ENCODE data around the gene THRA. TPM values are rescaled to one million over a fixed set of nuclear protein-coding genes. Genes with fewer than 3 reads are reported as not detected.

THRA gene
- total RNA-seq, 1 experiment from 2014 or later, result 14.5 TPM

DNA sequence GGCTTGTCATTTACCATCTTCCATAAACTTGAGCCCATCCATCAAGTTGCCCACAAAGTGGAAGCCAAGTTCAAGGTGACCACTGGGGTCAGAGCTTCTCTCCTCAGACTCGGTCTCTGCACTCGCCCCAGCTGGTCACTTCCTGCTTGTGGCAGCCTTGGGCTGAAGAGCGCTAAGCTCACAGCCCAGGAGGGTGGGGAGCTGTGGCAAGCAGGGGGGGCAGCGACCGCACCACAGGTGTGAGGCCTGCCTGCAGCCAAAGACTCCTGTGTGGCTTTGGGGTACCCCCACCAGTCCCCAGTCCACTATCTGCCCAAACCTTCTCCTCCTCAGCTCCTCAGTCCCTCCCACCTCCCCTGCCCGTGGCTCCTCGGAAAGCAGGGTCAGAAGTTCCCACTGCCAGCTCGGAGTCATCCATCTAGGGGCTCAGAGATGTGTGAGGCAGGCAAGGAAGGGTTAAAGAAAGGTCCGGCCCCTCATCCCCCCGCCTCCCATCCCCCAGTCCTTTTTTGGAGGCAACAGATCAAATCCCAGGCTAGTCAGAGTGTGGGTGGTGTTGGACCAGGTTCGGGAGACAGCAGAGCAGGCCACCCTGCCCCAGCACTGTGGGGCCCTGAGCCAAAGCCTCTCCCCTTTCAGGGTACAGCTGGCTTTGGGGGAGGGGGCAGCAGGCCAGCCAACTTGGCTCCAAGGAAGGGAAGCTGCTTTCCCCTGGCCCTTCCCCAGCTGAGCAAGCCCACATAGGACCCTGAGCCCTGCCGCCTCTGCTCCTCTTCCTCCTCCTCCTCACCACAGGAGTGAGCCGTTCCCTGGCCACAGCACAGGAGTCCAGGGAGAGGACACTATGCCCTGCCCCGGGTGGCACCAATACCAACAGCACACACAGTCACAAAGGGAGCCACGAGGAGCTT, 44.3 kb upstream of the THRA start:
- no TSS peak for BruUV-seq (replicated peaks)
- Histone ChIP-seq H3K36me3 (ENCODE audit: insufficient read depth, low read length, poor library complexity, severe bottlenecking) (no peaks in the 10 kb centered on the region), H3K27me3 (replicated peaks; ENCODE audit: insufficient read depth, low read depth, low read length, poor library complexity) (no peaks in the 10 kb centered on the region), H3K4me1 (ENCODE audit: insufficient read depth, low read length, poor library complexity, severe bottlenecking) (no peaks in the 10 kb centered on the region), H3K4me3 (ENCODE audit: low read depth, low read length, poor library complexity, severe bottlenecking) (no peak overlapping the region), H3K9me3 (ENCODE audit: low read depth, low read length, poor library complexity, severe bottlenecking) (no peaks in the 10 kb centered on the region), H3K27ac (ENCODE audit: low read depth, low read length, poor library complexity, severe bottlenecking) (no peak overlapping the region)
- ChIA-PET POLR2A (ENCODE audit: low non-redundant PET) (no interaction called here), CTCF (interaction anchor here (0.5 kb wide), 1 partner anchor 423 kb away, joined by 4 read pairs; no protein-coding TSS in a partner anchor)
- TF ChIP-seq, protein P1, sequence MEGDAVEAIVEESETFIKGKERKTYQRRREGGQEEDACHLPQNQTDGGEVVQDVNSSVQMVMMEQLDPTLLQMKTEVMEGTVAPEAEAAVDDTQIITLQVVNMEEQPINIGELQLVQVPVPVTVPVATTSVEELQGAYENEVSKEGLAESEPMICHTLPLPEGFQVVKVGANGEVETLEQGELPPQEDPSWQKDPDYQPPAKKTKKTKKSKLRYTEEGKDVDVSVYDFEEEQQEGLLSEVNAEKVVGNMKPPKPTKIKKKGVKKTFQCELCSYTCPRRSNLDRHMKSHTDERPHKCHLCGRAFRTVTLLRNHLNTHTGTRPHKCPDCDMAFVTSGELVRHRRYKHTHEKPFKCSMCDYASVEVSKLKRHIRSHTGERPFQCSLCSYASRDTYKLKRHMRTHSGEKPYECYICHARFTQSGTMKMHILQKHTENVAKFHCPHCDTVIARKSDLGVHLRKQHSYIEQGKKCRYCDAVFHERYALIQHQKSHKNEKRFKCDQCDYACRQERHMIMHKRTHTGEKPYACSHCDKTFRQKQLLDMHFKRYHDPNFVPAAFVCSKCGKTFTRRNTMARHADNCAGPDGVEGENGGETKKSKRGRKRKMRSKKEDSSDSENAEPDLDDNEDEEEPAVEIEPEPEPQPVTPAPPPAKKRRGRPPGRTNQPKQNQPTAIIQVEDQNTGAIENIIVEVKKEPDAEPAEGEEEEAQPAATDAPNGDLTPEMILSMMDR (conservative IDR thresholded peaks at IDR 0.05; ENCODE audit: low read depth, low read length), result no peak
- TF ChIP-seq EZH2 (IDR thresholded peaks at IDR 0.05; ENCODE audit: borderline replicate concordance, low read depth, low read length, poor library complexity, severe bottlenecking), result no peak
- no peak for DNase-seq (ENCODE audit: low spot score)
- intact Hi-C loops (cut with micrococcal nuclease; ENCODE audit: unreplicated experiment), result loop anchor here (10.0 kb wide), 1 partner anchor 276 kb away; no protein-coding TSS in a partner anchor

DNA sequence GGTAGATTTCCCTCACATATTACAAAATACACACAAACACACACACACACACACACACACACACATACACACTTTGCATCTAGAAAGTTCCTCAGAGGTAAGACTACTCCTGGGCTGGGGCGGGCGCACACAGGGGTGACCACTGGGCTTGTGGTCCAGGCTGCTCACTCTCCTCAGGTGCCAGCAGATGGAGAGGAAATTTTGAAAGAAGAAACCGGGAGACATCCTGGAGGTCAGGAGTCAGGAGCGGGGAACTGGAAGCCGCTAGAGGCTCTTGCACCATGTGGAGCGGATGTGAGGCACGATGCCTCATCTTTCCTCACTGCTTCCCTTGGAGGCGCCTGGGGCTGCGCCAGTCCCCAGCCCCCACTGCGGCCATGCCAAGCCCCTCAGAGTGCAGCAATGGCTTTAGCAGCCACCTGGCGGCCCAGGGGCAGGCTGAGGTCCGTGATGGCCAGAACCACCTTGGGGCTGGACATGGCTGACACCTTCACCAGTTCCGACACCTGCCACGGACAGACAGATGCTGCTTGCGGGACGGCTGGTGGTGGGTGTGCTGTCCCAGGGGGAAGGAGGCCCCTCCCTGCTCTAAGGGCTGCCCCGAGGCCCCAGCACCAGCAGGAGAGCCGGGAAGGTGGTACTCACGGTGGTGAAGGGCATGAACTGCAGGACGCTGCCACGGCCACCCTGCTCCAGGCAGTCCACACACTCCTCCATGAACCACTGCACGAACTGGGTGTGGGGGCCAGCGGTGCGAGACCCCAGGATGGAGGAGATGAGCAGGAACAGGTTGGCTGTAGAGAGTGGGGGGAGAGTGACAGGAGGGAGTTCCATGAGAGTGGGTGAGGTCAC, 43.4 kb upstream of the THRA start:
- Histone ChIP-seq H3K27me3 (replicated peaks; ENCODE audit: insufficient read depth, low read depth, low read length, poor library complexity) (no peaks in the 10 kb centered on the region), H3K27ac (ENCODE audit: low read depth, low read length, poor library complexity, severe bottlenecking) (no peak overlapping the region), H3K36me3 (ENCODE audit: insufficient read depth, low read length, poor library complexity, severe bottlenecking) (no peaks in the 10 kb centered on the region), H3K4me1 (ENCODE audit: insufficient read depth, low read length, poor library complexity, severe bottlenecking) (no peaks in the 10 kb centered on the region), H3K4me3 (ENCODE audit: low read depth, low read length, poor library complexity, severe bottlenecking) (no peak overlapping the region), H3K9me3 (ENCODE audit: low read depth, low read length, poor library complexity, severe bottlenecking) (no peaks in the 10 kb centered on the region)
- BruUV-seq (replicated peaks), result TSS peak; percentile 29
- ChIA-PET CTCF (no interaction called here), POLR2A (ENCODE audit: low non-redundant PET) (no interaction called here)
- intact Hi-C loops (cut with micrococcal nuclease; ENCODE audit: unreplicated experiment), result loop anchor here (10.0 kb wide), 1 partner anchor 275 kb away; no protein-coding TSS in a partner anchor
- no peak for TF ChIP-seq EZH2 (IDR thresholded peaks at IDR 0.05; ENCODE audit: borderline replicate concordance, low read depth, low read length, poor library complexity, severe bottlenecking)
- TF ChIP-seq, protein P1 (conservative IDR thresholded peaks at IDR 0.05; ENCODE audit: low read depth, low read length), result no peak
- DNase-seq (ENCODE audit: low spot score), result no peak

DNA sequence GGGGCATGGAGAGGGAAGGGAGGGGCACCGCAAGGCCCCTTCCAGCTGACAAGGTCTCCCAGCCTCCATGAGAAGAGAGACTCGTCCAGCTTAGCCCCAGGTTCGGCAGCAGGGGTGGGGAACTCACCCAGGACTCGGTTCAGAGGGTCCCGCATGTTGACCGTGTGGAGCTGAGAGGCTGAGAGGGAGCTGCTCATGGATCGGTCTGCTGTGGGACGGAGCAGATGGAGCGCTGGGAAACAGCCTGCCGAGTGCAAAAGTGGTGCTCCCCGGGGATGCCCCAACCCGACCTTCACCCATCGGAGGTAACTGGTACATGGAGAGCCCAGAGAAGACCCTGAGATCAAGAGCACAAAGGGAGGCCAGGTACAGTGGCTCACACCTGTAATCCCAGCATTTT, 42.6 kb upstream of the THRA start:
- DNase-seq (ENCODE audit: low spot score), result no peak
- Histone ChIP-seq H3K4me3 (ENCODE audit: low read depth, low read length, poor library complexity, severe bottlenecking) (no peak overlapping the region), H3K27ac (ENCODE audit: low read depth, low read length, poor library complexity, severe bottlenecking) (no peak overlapping the region), H3K9me3 (ENCODE audit: low read depth, low read length, poor library complexity, severe bottlenecking) (no peaks in the 10 kb centered on the region), H3K36me3 (ENCODE audit: insufficient read depth, low read length, poor library complexity, severe bottlenecking) (no peaks in the 10 kb centered on the region), H3K27me3 (replicated peaks; ENCODE audit: insufficient read depth, low read depth, low read length, poor library complexity) (no peaks in the 10 kb centered on the region), H3K4me1 (ENCODE audit: insufficient read depth, low read length, poor library complexity, severe bottlenecking) (no peaks in the 10 kb centered on the region)
- intact Hi-C loops (cut with micrococcal nuclease; ENCODE audit: unreplicated experiment), result no loop called here
- ChIA-PET POLR2A (ENCODE audit: low non-redundant PET) (no interaction called here), CTCF (no interaction called here)
- no peak for TF ChIP-seq EZH2 (IDR thresholded peaks at IDR 0.05; ENCODE audit: borderline replicate concordance, low read depth, low read length, poor library complexity, severe bottlenecking)
- TF ChIP-seq, protein P1 (conservative IDR thresholded peaks at IDR 0.05; ENCODE audit: low read depth, low read length), result no peak
- BruUV-seq (replicated peaks), result no TSS peak
